A172 (cell line): ENCODE measurements around the gene COL5A1. TPM values are rescaled to one million over a fixed set of nuclear protein-coding genes. Genes with fewer than 3 reads are reported as not detected.
"Not testable (repeated sequence)": the region's sequence is repeated elsewhere in the genome, so short reads cannot be mapped to it uniquely, and the experiment has no call there.

Source experiments
- DNase-seq: peaks from one replicate; pipeline ENCODE4 v3.0.0-alpha.2; 2015; ENCODE audit warnings: low spot score
- total RNA-seq: library from RNA; depleted of rRNA; stranded (reverse); fragments of >200 nt; shearing (Covaris generic); gene quantifications from 2 replicates; pipeline ENCODE4 v1.2.3, GENCODE V29; 2014

The COL5A1 gene
- total RNA-seq, 1 experiment from 2014 or later = 185 TPM

GRCh38 chr9:134676886-134677285 lies 35.3 kb downstream of the COL5A1 start:
- no peak for DNase-seq

GRCh38 chr9:134677743-134678142 lies 36.1 kb downstream of the COL5A1 start:
- no peak for DNase-seq

- no peak for DNase-seq
Observed at GRCh38 chr9:134678206-134678605, 36.6 kb downstream of the COL5A1 start.

- DNase-seq = no peak
Observed at GRCh38 chr9:134678666-134679443, 37.3 kb downstream of the COL5A1 start.

- DNase-seq = no peak
Observed at GRCh38 chr9:134679616-134680392, 38.2 kb downstream of the COL5A1 start.

- no peak for DNase-seq
Observed at GRCh38 chr9:134680393-134681060, 38.9 kb downstream of the COL5A1 start.

GRCh38 chr9:134681061-134681661 lies 39.6 kb downstream of the COL5A1 start:
- no peak for DNase-seq

GRCh38 chr9:134682026-134682425 lies 40.4 kb downstream of the COL5A1 start:
- DNase-seq = no peak

GRCh38 chr9:134682651-134683364 lies 41.2 kb downstream of the COL5A1 start:
- DNase-seq = no peak

- no peak for DNase-seq
Observed at GRCh38 chr9:134683714-134684374, 42.2 kb downstream of the COL5A1 start.

- DNase-seq = no peak
Observed at GRCh38 chr9:134684375-134684723, 42.7 kb downstream of the COL5A1 start.

GRCh38 chr9:134684941-134685340 lies 43.3 kb downstream of the COL5A1 start:
- DNase-seq = not testable (repeated sequence)

GRCh38 chr9:134685784-134686183 lies 44.2 kb downstream of the COL5A1 start:
- DNase-seq = no peak

- DNase-seq = no peak
Observed at GRCh38 chr9:134686896-134687295, 45.3 kb downstream of the COL5A1 start.

- DNase-seq = no peak
Observed at GRCh38 chr9:134687556-134687955, 46.0 kb downstream of the COL5A1 start.

- no peak for DNase-seq
Observed at GRCh38 chr9:134688231-134688630, 46.6 kb downstream of the COL5A1 start.

GRCh38 chr9:134688661-134689320 lies 47.2 kb downstream of the COL5A1 start:
- DNase-seq = no peak

- DNase-seq = peak; percentile 69
Observed at GRCh38 chr9:134689321-134690181, 47.9 kb downstream of the COL5A1 start.

- no peak for DNase-seq
Observed at GRCh38 chr9:134690301-134690751, 48.7 kb downstream of the COL5A1 start.
